Neural cell (in vitro differentiated cells): Measurements from ENCODE around the gene TMCC1.

Source experiments
- CTCF ChIP-seq: fragments of 450-650 bp; IDR thresholded peaks from 2 replicates; pipeline ENCODE4 v1.5.1; 2014; ENCODE audit warnings: antibody characterized with exemption, mild to moderate bottlenecking, moderate library complexity; ENCODE audit not compliant: poor library complexity, severe bottlenecking
- EP300 ChIP-seq: fragments of 450-650 bp; conservative IDR thresholded peaks from 2 replicates; pipeline ENCODE4 v1.6.1; 2014; ENCODE audit warnings: antibody characterized with exemption, mild to moderate bottlenecking, moderate library complexity; ENCODE audit not compliant: poor library complexity, severe bottlenecking
- POLR2AphosphoS5 ChIP-seq: IDR thresholded peaks from 2 replicates; pipeline ENCODE4 v1.6.1; 2012
- SMC3 ChIP-seq: fragments of 450-650 bp; conservative IDR thresholded peaks from 2 replicates; pipeline ENCODE4 v1.6.1; 2014; ENCODE audit warnings: antibody characterized with exemption, mild to moderate bottlenecking, moderate library complexity; ENCODE audit not compliant: poor library complexity

GRCh38 chr3:129623447-129624118, 269.9 kb downstream of the TMCC1 start:
- TF ChIP-seq POLR2AphosphoS5 (no peak), CTCF (no peak), SMC3 (no peak), EP300 (no peak)
